GM12873 (cell line): ENCODE measurements around the gene APOOL.

Experiments used
- TF ChIP-seq, protein P1 (sequence below): IDR thresholded peaks from 2 replicates; pipeline ENCODE4 v1.5.1; 2012; ENCODE audit warnings: low read depth, mild to moderate bottlenecking, moderate library complexity, low read length, control low read depth; ENCODE audit not compliant: insufficient read depth; ENCODE audit errors: missing control alignments

The APOOL gene

DNA sequence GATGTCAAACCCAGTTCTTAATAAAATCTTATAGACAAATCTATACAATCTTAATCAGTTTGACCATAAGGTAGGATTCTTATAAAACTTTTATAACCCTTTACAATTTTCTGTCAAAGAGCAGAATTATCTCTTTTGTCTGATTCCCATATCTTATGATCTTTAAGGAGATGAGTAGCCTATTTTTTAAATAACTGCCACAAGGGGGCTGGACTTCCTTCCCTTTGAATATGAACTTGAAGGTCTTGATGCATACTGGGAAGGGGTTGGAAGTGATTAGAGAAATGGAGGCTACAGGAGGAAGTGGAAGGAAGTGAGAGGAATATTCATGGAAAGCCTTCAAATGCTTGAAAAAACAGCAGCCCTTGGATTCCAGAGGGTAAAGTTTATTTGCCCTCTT lies 111.1 kb downstream of the APOOL start:
- TF ChIP-seq, protein P1, sequence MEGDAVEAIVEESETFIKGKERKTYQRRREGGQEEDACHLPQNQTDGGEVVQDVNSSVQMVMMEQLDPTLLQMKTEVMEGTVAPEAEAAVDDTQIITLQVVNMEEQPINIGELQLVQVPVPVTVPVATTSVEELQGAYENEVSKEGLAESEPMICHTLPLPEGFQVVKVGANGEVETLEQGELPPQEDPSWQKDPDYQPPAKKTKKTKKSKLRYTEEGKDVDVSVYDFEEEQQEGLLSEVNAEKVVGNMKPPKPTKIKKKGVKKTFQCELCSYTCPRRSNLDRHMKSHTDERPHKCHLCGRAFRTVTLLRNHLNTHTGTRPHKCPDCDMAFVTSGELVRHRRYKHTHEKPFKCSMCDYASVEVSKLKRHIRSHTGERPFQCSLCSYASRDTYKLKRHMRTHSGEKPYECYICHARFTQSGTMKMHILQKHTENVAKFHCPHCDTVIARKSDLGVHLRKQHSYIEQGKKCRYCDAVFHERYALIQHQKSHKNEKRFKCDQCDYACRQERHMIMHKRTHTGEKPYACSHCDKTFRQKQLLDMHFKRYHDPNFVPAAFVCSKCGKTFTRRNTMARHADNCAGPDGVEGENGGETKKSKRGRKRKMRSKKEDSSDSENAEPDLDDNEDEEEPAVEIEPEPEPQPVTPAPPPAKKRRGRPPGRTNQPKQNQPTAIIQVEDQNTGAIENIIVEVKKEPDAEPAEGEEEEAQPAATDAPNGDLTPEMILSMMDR, result no peak

DNA sequence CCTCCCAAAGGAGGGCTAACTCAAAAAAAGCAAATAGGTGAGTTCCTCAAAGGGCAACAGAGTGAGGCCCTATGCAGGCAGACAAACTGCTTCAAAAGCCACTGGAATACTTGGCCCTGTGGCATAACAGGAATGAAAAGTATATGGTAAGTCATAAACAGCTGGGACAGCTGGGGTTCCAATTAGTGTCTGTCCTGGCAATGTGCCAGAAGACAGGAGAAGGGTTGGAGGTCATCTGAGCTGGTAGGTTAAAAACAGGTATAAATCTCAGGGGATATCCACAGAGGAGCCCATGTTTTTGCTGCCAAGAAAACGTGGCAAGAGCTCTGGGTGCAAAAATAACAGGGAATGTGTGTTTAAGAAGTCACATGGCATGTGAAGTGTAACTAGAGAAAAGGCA lies 111.6 kb downstream of the APOOL start:
- TF ChIP-seq, protein P1, result no peak

DNA sequence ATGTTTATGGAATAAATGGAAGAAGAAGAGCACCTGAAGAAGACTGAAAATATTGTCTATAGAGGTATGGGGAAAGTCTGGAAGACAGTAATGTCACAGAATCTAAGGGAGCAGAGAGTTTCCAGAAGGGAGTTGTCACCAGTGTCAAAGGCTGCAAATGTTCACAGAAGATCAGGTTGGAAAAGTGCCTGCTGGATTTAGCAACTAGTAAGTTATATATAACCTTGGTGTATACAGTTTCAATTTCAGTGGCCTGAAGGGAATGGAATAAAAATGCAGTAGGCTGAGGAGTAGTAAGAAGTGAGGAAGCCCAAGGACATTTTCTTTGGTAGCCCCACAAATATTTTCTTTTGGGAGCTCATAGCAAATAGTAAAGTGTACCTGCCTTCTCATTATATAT lies 132.7 kb downstream of the APOOL start:
- TF ChIP-seq, protein P1, result no peak

DNA sequence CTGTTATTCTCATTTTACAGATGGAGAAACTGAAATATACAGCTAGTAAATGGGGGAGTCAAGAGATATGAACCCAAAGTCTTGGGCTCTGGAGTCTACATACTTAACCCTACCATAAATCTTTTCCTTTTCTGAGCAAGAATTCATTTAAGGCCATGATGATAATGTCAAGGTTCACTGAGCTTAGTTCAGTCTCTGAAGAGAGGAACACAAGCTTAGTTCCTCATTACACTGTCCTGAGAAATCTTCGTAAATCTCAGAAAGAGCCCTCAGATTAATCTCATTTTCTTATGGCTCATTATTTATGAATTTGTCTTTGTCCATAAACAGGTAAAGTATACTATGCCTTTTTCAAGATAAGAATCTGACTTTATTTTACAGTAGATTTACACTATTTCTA lies 135.7 kb downstream of the APOOL start:
- TF ChIP-seq, protein P1, result no peak

DNA sequence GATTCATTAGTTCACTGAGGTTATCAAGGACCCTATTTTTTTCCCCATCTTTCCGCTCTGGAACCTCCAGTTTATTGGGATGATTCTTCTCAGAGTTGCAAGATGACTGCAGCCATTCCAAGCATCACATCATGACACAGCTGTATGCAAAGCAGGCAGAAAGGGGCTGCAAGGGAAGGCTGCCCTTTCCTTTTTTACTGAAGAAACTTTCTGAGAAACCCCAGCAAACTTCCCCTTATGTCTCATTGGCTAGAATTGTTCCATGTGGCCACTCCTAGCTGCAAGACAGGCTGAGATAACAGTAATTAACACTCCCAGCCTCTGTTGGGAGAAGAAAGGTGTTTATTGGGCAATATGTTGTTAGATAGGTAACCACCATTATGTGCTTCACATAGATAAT lies 137.3 kb downstream of the APOOL start:
- TF ChIP-seq, protein P1, result no peak
